GM12874 (cell line): Measurements from ENCODE around the gene PPP1R13B.

Experiments used
- TF ChIP-seq, protein P1 (sequence below): IDR thresholded peaks from 2 replicates; pipeline ENCODE4 v1.5.1; 2011; ENCODE audit warnings: low read depth, mild to moderate bottlenecking, control low read depth, low read length, moderate library complexity; ENCODE audit not compliant: insufficient read depth

PPP1R13B gene

GRCh38 chr14:103890821-103891666, 43.7 kb upstream of the PPP1R13B start:
- TF ChIP-seq, protein P1, sequence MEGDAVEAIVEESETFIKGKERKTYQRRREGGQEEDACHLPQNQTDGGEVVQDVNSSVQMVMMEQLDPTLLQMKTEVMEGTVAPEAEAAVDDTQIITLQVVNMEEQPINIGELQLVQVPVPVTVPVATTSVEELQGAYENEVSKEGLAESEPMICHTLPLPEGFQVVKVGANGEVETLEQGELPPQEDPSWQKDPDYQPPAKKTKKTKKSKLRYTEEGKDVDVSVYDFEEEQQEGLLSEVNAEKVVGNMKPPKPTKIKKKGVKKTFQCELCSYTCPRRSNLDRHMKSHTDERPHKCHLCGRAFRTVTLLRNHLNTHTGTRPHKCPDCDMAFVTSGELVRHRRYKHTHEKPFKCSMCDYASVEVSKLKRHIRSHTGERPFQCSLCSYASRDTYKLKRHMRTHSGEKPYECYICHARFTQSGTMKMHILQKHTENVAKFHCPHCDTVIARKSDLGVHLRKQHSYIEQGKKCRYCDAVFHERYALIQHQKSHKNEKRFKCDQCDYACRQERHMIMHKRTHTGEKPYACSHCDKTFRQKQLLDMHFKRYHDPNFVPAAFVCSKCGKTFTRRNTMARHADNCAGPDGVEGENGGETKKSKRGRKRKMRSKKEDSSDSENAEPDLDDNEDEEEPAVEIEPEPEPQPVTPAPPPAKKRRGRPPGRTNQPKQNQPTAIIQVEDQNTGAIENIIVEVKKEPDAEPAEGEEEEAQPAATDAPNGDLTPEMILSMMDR = no peak

GRCh38 chr14:103890052-103890371, 42.6 kb upstream of the PPP1R13B start:
- TF ChIP-seq, protein P1 = no peak

DNA sequence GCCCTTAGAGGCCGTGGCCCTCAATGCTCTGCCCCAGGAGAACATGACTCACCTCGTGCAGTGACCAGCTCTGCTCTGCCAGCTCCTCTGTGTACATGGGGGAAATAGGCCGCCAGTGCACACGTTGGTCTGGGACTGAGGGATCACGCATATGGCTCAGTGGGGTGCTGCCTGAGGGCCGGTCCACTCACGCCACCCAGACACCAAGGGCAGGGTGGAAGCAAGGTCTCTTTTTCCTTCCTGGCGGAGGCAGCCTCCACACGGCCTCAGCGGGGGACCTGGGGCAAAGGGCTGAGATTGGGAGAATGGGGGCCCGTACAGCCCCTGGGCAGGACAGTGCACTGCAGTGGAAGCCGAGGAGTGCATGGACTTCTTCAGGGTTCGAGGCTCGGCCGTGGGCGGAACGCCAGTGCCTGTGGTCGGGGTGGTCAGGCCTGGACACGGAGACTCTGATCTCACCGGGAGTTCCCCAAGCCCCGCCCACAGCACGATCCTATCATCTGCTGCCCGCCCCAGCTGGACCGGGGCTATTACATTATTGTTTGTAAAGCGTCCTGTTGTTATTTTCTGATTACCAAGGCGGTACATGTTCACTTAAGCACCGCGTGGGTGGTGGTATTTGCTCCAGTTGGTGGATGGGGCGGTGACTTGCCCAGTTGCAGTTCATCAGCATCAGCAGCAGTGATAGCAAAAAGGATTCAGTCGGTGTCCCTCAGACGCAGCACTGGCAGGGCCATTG, 42.1 kb upstream of the PPP1R13B start:
- TF ChIP-seq, protein P1 = no peak

DNA sequence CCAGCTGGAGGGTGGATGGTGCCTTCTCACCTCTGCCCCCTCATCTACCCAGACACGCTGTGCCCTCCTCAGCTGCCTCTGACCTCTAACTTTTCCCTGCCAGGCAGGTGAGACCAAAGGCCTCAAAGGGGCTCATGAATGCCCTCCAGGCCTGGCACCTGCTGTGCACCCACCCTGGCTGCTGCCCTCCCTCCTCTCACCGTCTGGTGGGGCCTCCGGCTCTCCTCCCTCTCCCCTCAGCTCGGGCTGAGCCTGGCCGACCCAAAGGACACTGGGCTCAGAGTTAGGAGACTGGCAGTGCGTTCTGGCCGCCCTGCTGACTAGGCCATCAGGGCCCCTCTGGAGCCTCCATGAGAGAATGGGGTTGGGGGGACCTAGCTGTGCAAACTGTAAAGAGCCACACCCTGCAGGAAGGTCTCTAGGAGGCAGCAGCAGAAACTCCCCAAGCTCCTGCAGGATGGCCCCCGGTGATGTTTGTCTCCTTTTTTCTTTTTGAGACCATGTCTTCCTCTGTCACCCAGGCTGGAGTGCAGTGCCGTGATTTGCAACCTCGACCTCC, 40.3 kb upstream of the PPP1R13B start:
- TF ChIP-seq, protein P1 = no peak

DNA sequence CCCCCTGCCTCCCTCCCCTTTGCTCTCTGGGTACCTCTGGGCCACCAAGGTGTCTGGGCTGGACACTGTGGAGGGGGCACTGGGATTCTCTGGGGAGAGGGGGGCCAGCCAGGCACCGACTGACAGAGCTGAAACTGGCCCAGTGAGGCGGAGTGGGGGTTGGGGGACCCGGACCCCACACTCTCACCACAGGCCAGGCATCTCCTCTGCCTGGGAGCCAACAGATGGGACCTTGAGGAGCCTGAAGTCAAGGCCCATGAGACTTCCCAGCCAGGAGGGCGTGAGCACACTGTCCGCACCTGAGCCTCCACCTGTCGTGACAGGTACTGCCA, 39.8 kb upstream of the PPP1R13B start:
- TF ChIP-seq, protein P1 = no peak

DNA sequence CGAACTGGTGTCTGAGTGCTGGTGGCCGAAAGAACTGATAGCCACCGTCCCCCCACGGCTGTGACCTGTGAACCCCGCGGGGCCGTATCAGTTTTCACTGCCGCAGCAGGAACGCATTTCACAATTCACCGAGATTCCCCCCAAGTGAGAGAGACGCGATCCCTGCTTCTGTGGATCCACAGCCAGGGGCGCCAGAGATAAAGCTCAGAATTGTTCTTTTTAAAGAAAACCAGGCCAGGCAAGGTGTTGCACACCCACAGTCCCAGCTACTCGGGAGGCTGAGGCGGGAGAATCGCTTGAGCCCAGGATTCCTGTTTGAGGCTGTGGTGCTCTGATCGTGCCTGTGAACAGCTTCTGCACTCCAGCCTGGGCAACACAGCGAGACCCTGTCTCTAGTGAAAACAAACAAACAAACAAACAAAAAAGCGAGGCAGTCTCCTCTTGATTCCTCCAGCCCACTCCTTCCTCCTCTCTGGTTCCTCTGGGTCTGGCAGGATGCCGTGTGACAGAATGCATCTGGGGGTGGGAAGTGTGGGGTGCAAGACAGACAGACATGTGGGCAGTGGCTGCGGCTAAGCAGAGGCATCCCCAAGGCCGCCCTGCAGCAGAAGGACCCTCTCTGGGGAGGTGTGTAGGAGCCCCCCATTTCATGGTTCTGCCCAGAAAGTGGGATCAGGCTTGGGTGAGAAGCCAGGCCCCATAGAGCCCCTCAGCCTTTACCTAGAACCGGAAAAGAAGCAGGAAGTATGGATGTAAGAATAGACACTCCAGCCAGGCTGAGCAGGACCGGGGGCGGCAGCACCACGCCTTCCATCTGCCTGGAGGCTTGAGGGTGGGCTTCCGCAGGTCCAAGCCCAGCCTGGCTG, 39.2 kb upstream of the PPP1R13B start:
- TF ChIP-seq, protein P1 = no peak

GRCh38 chr14:103885509-103885932, 38.1 kb upstream of the PPP1R13B start:
- TF ChIP-seq, protein P1 = no peak
